GM12864 (cell line): ENCODE results near the gene FZR1.

ENCODE experiments used
- DNase-seq: peaks from one replicate; pipeline ENCODE4 v3.0.0-alpha.2; 2011; ENCODE audit warnings: low read depth
- H3K4me3 ChIP-seq: 2 replicates; pipeline ENCODE4 v1.5.1; 2011; ENCODE audit warnings: mild to moderate bottlenecking, low read depth, low read length, control low read depth
- TF ChIP-seq, protein P1 (sequence below): IDR thresholded peaks from 2 replicates; pipeline ENCODE4 v1.5.1; 2011; ENCODE audit warnings: low read depth, mild to moderate bottlenecking, moderate library complexity, low read length, control low read depth, inconsistent platforms; ENCODE audit errors: missing control alignments

Gene FZR1

DNA sequence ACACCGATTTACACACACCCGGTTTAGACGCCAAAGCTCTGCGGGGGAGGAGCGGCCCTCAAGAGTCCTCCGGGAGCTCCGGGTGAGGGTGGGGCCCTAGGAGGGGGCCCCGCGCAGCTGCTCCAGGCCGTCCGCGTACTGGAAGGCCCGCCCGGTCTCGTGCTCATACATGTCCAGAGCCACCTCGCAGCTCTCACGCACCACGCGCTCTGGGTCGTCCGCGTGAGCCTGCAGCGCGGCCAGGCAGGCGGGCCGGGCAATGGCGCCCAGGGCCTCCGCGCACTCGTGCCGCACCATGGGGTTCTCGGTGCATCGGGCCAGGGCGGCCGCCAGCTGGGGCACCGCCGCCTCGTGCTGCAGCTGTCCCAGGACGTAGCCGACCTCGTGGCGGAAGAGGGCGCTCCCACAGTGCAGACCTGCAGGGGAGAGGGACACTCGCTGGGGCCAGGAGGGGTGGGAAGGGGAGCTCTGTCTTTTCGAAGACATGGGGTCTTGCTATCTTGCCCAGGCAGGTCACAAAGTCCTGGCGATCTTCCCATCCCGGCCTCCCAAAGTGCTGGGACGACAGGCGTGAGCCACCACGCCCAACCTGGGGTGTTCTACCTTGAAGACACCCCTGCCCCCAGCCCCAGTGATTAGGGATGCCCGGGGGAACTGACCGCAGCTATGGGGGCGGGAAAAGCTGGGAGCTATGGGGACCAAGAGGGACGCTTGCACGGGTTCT lies 14.6 kb upstream of the FZR1 start:
- H3K4me3 ChIP-seq, result no peak overlapping the region
- no peak for DNase-seq
- TF ChIP-seq, protein P1, sequence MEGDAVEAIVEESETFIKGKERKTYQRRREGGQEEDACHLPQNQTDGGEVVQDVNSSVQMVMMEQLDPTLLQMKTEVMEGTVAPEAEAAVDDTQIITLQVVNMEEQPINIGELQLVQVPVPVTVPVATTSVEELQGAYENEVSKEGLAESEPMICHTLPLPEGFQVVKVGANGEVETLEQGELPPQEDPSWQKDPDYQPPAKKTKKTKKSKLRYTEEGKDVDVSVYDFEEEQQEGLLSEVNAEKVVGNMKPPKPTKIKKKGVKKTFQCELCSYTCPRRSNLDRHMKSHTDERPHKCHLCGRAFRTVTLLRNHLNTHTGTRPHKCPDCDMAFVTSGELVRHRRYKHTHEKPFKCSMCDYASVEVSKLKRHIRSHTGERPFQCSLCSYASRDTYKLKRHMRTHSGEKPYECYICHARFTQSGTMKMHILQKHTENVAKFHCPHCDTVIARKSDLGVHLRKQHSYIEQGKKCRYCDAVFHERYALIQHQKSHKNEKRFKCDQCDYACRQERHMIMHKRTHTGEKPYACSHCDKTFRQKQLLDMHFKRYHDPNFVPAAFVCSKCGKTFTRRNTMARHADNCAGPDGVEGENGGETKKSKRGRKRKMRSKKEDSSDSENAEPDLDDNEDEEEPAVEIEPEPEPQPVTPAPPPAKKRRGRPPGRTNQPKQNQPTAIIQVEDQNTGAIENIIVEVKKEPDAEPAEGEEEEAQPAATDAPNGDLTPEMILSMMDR, result no peak

DNA sequence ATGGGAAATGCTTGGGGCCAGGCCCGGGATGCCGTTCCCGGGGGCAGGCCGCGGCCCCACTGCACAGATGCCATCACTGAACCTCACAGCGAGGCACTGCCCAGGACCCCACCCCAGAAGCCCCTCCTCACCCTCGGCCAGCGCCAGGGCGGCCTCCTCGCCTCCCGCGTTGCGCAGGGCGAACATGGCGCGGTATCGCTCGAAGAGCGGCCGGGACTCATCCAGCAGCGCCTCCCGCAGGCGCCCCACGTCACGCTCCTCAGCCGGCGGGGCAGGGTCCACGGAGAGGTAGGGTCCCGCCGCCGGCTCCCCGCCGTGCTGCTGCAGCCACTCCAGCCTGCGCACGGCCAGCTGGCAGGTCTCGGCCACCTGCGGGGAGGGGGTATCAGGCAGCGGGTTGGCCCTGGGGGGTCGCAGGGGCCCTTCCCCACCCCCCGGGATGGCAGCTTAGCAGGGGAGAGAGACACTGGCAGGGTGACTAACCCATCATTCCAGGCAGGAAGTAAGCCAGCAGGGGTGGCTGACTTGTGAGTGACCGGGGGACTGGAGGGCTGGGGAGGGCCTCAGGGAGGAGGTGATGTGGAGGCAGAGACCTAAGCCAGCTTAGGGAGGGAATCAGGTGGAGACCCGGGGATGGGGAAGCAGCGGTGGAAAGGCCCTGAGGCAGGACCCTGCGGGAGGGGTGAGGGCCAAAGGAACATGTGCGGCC lies 13.8 kb upstream of the FZR1 start:
- DNase-seq, result no peak
- no peak overlapping the region for H3K4me3 ChIP-seq
- TF ChIP-seq, protein P1, result no peak

DNA sequence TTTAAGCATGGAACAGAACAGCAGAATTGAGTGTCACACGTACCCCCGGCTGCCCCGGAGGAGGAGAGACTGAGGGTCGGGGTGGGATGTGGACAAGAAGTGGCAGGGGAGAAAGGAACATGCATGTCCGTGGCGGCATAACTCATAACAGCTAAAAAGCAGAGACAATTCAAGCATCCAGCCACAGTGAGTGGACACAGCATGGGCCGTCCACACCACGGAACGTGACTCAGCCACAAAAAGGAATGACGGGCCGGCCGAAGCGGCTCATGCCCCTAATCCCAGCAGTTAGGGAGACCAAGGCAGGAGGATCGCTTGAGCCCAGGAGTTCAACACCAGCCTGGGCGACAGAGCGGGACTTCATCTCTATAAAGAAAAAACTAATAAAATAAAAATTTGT lies 13.2 kb upstream of the FZR1 start:
- H3K4me3 ChIP-seq, result no peak overlapping the region
- TF ChIP-seq, protein P1, result no peak
- DNase-seq, result no peak

DNA sequence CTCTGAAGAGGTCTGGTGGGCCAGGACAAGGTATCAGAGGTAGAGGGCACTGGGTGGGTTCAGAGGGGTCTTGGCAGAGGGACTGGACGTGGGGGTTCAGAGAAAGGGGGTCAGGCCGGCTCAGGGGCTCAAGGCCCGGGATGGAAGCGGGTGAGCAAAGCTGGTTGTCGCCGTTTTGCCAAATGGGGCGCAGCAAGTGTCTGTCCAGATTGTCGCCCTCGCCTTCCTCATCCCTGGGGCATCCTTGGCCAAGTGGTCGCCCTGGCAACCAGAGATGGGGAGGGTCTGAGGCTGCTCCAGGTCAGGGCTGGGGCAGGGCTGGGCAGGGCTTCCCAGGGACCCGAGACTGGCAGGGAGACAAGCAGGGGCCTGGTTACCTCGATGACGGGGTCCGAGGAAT lies 12.5 kb upstream of the FZR1 start:
- DNase-seq, result no peak
- H3K4me3 ChIP-seq, result no peak overlapping the region
- TF ChIP-seq, protein P1, result no peak

DNA sequence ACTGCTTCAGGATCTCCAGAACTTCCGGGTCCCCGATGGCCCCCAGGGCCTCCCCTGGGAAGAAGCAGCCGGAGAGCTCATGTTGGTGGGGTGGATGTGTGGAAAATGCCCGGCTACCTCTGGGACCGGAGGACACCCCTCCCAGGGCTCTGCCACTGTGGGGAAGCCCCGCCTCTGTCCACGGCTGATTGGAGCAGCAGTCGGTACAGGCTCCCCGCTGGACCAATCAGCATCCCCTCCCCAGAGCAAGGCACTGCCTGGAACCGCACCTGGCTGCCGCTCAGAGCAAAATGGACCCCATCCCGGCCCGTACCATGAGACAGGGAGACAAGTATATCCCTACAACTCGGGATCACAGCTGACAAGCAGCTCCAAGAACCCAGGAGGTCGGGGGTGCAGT lies 12.1 kb upstream of the FZR1 start:
- H3K4me3 ChIP-seq, result no peak overlapping the region
- no peak for DNase-seq
- TF ChIP-seq, protein P1, result no peak

DNA sequence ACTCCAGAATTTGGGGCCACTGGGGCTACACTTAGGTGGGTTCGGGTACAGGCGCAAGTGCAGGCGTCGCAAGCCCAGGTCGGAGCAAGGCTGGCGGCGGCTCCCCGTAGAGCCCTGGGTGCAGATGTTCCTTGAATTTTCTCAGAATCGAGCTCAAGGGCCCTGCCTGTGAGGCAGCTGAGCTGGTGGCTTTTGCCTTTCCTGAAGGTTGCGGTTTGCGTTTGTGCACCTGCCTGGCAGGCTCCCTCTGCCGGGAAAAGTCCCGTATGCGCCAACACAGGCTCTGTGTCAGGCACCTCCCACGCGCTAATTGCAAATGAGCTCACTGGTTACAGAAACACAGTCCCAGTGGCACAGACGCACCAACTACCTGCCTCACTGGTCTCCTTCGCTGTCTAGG lies 11.6 kb upstream of the FZR1 start:
- no peak for DNase-seq
- H3K4me3 ChIP-seq, result no peak overlapping the region
- TF ChIP-seq, protein P1, result no peak
